GM23248 (cell line): ENCODE results near the gene ZFP36L1. TPM values are rescaled to one million over a fixed set of nuclear protein-coding genes. Genes with fewer than 3 reads are reported as not detected.

Source experiments
- DNase-seq: peaks from one replicate; pipeline ENCODE4 v3.0.0-alpha.2; 2015
- H2AFZ ChIP-seq: fragments of 200-600 bp; sonication (generic); 2 replicates; pipeline ENCODE4 v1.6.1; 2016; ENCODE audit warnings: antibody characterized with exemption
- H3F3A ChIP-seq: fragments of 200-600 bp; sonication (generic); 2 replicates; pipeline ENCODE4 v1.6.1; 2016; ENCODE audit warnings: mild to moderate bottlenecking, antibody characterized with exemption, mixed run types; ENCODE audit not compliant: insufficient read depth
- H3K27ac ChIP-seq: fragments of 200-600 bp; sonication (generic); 2 replicates; pipeline ENCODE4 v1.5.1; 2016; ENCODE audit warnings: mild to moderate bottlenecking
- H3K27me3 ChIP-seq: fragments of 200-600 bp; sonication (generic); replicated peaks from 2 replicates; pipeline ENCODE4 v1.6.1; 2016; ENCODE audit warnings: mild to moderate bottlenecking; ENCODE audit not compliant: insufficient read depth
- H3K36me3 ChIP-seq: fragments of 200-600 bp; sonication (generic); 2 replicates; pipeline ENCODE4 v1.6.1; 2016; ENCODE audit warnings: low read depth, mild to moderate bottlenecking
- H3K4me1 ChIP-seq: fragments of 200-600 bp; sonication (generic); 2 replicates; pipeline ENCODE4 v1.6.1; 2016; ENCODE audit warnings: mild to moderate bottlenecking; ENCODE audit not compliant: insufficient read depth
- H3K4me2 ChIP-seq: fragments of 200-600 bp; sonication (generic); one replicate; pipeline ENCODE4 v1.6.1; 2016; ENCODE audit warnings: mild to moderate bottlenecking; ENCODE audit not compliant: unreplicated experiment
- H3K4me3 ChIP-seq: fragments of 200-600 bp; sonication (generic); 2 replicates; pipeline ENCODE4 v1.5.1; 2016; ENCODE audit warnings: mild to moderate bottlenecking
- H3K79me2 ChIP-seq: fragments of 200-600 bp; sonication (generic); 2 replicates; pipeline ENCODE4 v1.6.1; 2016; ENCODE audit warnings: mild to moderate bottlenecking; ENCODE audit not compliant: insufficient read depth
- H3K9ac ChIP-seq: fragments of 200-600 bp; sonication (generic); 2 replicates; pipeline ENCODE4 v1.6.1; 2016; ENCODE audit warnings: mild to moderate bottlenecking
- H3K9me2 ChIP-seq: fragments of 200-600 bp; sonication (generic); 2 replicates; pipeline ENCODE4 v1.6.1; 2016; ENCODE audit warnings: mixed run types, mild to moderate bottlenecking, moderate library complexity; ENCODE audit not compliant: insufficient read depth
- H3K9me3 ChIP-seq: fragments of 200-600 bp; sonication (generic); one replicate; pipeline ENCODE4 v1.6.1; 2017; ENCODE audit warnings: low read depth
- H4K20me1 ChIP-seq: fragments of 200-600 bp; sonication (generic); 2 replicates; pipeline ENCODE4 v1.6.0; 2016; ENCODE audit not compliant: insufficient read depth
- EZH2 ChIP-seq: fragments of 200-600 bp; sonication (generic); IDR thresholded peaks from 2 replicates; pipeline ENCODE4 v1.6.1; 2018; ENCODE audit warnings: antibody characterized with exemption, mild to moderate bottlenecking; ENCODE audit not compliant: insufficient read depth, poor library complexity, severe bottlenecking
- EZH2phosphoT487 ChIP-seq: fragments of 200-600 bp; sonication (generic); IDR thresholded peaks from 2 replicates; pipeline ENCODE4 v1.6.1; 2018; ENCODE audit warnings: antibody characterized with exemption, moderate library complexity, mild to moderate bottlenecking, low read depth; ENCODE audit not compliant: insufficient read depth
- WGBS, 2 experiments: methylation state at CpG; one replicate each; pipeline ENCODE4 v1.1.6; 2015 to 2017; ENCODE audit warnings: low lambda C conversion rate in 2 of 2, low coverage in 1 of 2; ENCODE audit errors: missing lambda C conversion rate in 2 of 2; 5-methylcytosine and 5-hydroxymethylcytosine counted together
- in situ Hi-C: fragments of 300-500 bp; cut with MboI; formaldehyde crosslinking; loops from 2 replicates; pipeline ENCODE4 v1.15.0; 2020
- polyA plus RNA-seq: library from polyadenylated mRNA; unstranded; fragments of >200 nt; fragmentation: Nextera tagmentation; extraction: Ambion mirVana; gene quantifications from 2 replicates; pipeline ENCODE4 v1.2.1, GENCODE V29; 2016
- total RNA-seq: library from RNA; depleted of rRNA; stranded (reverse); fragments of >200 nt; shearing (Covaris generic); gene quantifications from 2 replicates; pipeline ENCODE4 v1.2.3, GENCODE V29; 2014

The ZFP36L1 gene
- total and polyA plus RNA-seq, 2 experiments from 2014 or later, result 92.9 to 599 TPM

DNA sequence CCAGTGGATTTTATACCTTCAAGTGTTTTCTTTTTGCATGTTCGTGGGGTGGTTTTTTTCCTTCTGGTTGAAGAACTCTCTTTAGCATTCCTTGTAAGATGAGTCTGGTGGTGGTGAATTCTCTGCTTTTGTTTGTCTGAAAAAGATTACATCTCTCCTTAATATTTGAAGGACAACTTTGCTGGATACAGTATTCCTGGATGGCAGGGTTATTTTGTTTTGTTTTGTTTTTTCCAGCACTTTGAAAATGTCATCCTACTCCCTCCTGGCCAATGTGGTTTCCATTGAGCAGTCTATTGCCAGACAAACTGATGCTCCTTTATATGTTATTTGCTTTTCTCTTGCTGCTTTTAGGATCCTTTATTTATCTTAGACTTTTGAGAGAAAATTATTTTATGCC, 43.2 kb upstream of the ZFP36L1 start:
- no peaks in the 10 kb centered on the region for H3K9me3 ChIP-seq
- 93 to 100% methylated on average over 1 of the region's 1 CpG for WGBS, 2 experiments

GRCh38 chr14:68834816-68835215, 41.9 kb upstream of the ZFP36L1 start:
- Histone ChIP-seq H3K27ac (no peak overlapping the region), H4K20me1 (no peaks in the 10 kb centered on the region), H3K4me1 (no peaks in the 10 kb centered on the region), H2AFZ (no peak overlapping the region), H3K36me3 (peaks cover 22% of the 10 kb centered on the region), H3K27me3 (no peaks in the 10 kb centered on the region), H3F3A (0 out of 2 replicates have a peak, but pooled peaks cover 7% of the 10 kb centered on the region), H3K9me2 (no peaks in the 10 kb centered on the region), H3K4me2 (no peak overlapping the region), H3K9ac (no peak overlapping the region), H3K9me3 (no peaks in the 10 kb centered on the region), H3K4me3 (no peak overlapping the region), H3K79me2 (no peaks in the 10 kb centered on the region)
- 66 to 69% methylated on average over 6 of the region's 6 CpGs for whole genome bisulfite sequencing, 2 experiments
- no peak for DNase-seq
- in situ Hi-C loops, result no loop called here
- TF ChIP-seq EZH2 (no peak), EZH2phosphoT487 (no peak)

More for the DNA sequence above, 43.2 kb upstream of the ZFP36L1 start:
- peaks cover 7% of the 10 kb centered on the region; the same call in 1 of the 2 replicates for H3F3A ChIP-seq
- H3K4me3 ChIP-seq, result no peak overlapping the region
- no peaks in the 10 kb centered on the region for H3K79me2 ChIP-seq
- H3K4me1 ChIP-seq, result peaks cover 5% of the 10 kb centered on the region
- H3K27ac ChIP-seq, result no peak overlapping the region
- no peaks in the 10 kb centered on the region for H4K20me1 ChIP-seq
- H3K4me2 ChIP-seq, result no peak overlapping the region
- H2AFZ ChIP-seq, result no peak overlapping the region
- no peaks in the 10 kb centered on the region for H3K9me2 ChIP-seq
- no peak for DNase-seq
- peaks cover 30% of the 10 kb centered on the region for H3K36me3 ChIP-seq
- H3K27me3 ChIP-seq, result no peaks in the 10 kb centered on the region
- no peak for TF ChIP-seq EZH2phosphoT487
- no peak for TF ChIP-seq EZH2
- H3K9ac ChIP-seq, result no peak overlapping the region
- in situ Hi-C loops, result no loop called here

DNA sequence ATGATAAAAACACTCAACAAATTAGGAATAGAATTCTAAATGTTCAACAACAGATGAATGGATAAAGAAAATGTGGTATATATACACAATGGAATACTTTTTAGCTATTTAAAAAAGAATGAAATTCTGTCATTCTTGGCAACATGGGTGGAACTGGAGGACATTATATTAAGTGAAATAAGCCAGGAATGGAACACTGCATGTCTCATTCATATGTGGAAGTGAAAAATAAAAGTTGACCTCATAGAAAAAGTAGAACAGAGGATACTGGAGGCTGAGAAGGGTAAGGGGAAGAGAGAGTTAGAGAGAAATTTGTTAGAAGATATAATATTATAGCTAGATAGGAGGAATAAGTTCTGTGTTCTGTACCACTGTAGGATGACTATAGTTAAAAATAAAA, 35.8 kb upstream of the ZFP36L1 start:
- TF ChIP-seq EZH2phosphoT487 (no peak), EZH2 (no peak)
- H3K4me1 ChIP-seq, result no peaks in the 10 kb centered on the region
- H3F3A ChIP-seq, result peaks cover 12% of the 10 kb centered on the region; the same call in 1 of the 2 replicates
- no peak overlapping the region for H3K27ac ChIP-seq
- DNase-seq, result no peak
- no peak overlapping the region for H3K9ac ChIP-seq
- in situ Hi-C loops, result loop anchor here (10.0 kb wide), 2 partner anchors 584 to 884 kb away; no protein-coding TSS in a partner anchor
- no peaks in the 10 kb centered on the region for H3K79me2 ChIP-seq
- no peaks in the 10 kb centered on the region for H3K36me3 ChIP-seq
- H3K4me2 ChIP-seq, result no peak overlapping the region
- no peak overlapping the region for H2AFZ ChIP-seq
- no peaks in the 10 kb centered on the region for H3K27me3 ChIP-seq
- no peak overlapping the region for H3K4me3 ChIP-seq
- H4K20me1 ChIP-seq, result no peaks in the 10 kb centered on the region
- H3K9me2 ChIP-seq, result no peaks in the 10 kb centered on the region
- no peaks in the 10 kb centered on the region for H3K9me3 ChIP-seq

DNA sequence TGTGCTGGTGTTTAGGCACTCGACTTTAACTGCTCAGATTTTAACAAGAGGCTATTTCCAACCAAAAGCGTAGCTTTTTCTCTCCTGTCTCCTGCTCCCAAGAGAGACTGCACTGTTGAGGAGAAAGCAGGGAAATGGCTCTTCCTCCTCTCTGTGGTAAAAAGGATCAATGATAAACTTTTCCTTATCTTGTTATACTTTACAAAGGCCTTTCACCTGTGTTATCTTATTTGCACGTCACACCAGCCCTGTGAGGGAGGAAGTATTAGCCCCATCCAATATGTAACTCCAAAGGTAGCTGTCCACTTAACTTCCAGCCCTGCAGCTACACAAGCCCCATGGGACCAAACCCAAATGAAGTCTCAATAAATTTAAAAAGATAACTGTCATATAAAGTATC, 32.9 kb upstream of the ZFP36L1 start:
- Histone ChIP-seq H4K20me1 (no peaks in the 10 kb centered on the region), H3K4me3 (no peak overlapping the region), H3K79me2 (no peaks in the 10 kb centered on the region), H3F3A (peaks cover 5% of the 10 kb centered on the region; the same call in 1 of the 2 replicates), H3K27me3 (no peaks in the 10 kb centered on the region), H3K36me3 (no peaks in the 10 kb centered on the region), H3K4me2 (no peak overlapping the region), H3K9me2 (no peaks in the 10 kb centered on the region), H3K9ac (no peak overlapping the region), H3K4me1 (no peaks in the 10 kb centered on the region), H2AFZ (no peak overlapping the region), H3K9me3 (no peaks in the 10 kb centered on the region), H3K27ac (no peak overlapping the region)
- no peak for DNase-seq
- 81 to 88% methylated on average over 3 of the region's 3 CpGs for WGBS, 2 experiments
- in situ Hi-C loops, result loop anchor here (10.0 kb wide), 2 partner anchors 581 to 881 kb away; no protein-coding TSS in a partner anchor
- TF ChIP-seq EZH2phosphoT487, result no peak
- no peak for TF ChIP-seq EZH2
